CD4-positive, alpha-beta T cell treated with Interleukin-10 for 1 hour (primary cell): ENCODE results near the gene CLEC4A.
"Not testable (repeated sequence)": the region's sequence is repeated elsewhere in the genome, so short reads cannot be mapped to it uniquely, and the experiment has no call there.

ENCODE experiments used
- DNase-seq: peaks from one replicate; pipeline ENCODE4 v3.0.0-alpha.2; 2020

CLEC4A gene

DNA sequence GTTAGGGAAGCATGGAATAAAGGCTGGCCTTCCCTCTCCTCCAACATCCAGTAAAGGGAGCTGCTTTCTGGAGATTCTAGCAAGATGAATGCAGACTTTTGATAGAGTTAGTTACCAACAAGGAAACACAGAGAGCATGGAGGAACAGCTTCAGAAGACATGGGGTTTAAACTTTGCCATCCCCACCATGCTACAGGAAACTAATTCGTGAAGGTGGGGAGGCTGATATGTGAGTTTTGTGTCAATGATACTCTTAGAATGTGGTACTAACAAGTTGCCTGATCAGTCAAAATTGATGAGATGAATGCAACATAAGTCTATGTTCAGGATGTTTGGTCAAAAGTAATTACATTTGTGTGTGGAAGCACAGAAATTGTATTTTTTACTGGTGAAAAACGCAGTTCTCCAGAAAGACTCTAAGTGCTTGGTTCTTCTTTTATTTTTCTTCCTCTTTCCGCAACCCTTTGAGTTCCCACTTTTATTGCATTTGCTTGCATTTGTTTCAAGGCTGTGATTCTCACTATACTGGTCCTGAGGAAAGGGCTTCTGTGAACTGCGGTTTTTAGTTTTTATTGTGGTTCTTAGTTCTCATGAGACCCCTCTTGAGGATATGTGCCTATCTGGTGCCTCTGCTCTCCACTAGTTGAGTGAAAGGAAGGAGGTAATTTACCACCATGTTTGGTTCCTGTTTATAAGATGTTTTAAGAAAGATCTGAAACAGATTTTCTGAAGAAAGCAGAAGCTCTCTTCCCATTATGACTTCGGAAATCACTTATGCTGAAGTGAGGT is at the start of gene CLEC4A:
Gene CLEC4A (plus strand): TSS at position 494 of the 789 bp plus-strand sequence. CDS start 262 bp downstream, at position 756.
- DNase-seq, result no peak

- no peak for DNase-seq
Observed at GRCh38 chr12:8075935-8076334, 47.5 kb upstream of the CLEC4A start.

GRCh38 chr12:8076366-8076765 is 47.1 kb upstream of the CLEC4A start:
- DNase-seq, result no peak

- DNase-seq, result no peak
Observed at GRCh38 chr12:8077207-8077606, 46.2 kb upstream of the CLEC4A start.

DNA sequence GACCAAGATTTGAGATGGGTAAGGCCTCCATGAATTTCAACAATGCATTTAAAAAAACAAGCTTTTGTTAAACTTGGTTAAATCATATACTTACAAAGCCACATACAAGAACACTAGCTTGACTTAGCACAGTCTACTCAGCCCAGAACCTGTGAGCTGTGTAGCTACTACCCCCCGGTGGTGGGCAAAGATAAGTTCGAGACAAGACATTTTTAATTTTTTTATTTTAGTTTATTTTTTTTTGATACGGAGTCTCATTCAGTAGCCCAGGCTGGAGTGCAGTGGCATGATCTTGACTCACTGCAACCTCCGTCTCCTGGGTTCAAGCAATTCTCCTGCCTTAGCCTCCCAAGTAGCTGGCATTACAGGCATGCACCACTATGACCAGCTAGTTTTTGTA is 45.0 kb upstream of the CLEC4A start:
- DNase-seq, result peak; percentile 81

DNA sequence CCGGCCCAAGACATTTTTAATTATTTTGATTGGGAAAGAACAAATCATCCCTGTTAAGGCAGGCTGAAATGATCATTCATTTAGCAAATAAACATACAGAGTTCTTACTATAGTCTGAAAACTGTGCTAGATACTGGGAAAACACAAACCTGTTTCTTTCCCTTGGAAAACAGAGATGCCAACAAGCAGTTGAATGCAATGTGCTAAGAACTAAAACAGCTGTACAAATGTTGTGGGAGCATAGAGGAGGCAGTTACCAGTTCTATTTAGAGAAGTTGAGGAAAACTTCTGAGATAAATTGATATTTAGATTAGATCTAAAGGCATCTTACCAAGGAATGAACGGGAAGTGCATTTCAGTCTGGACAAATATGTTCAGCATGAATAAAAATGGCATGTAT is 44.5 kb upstream of the CLEC4A start:
- no peak for DNase-seq

GRCh38 chr12:8080120-8080519 is 43.3 kb upstream of the CLEC4A start:
- DNase-seq, result peak; percentile 16

DNA sequence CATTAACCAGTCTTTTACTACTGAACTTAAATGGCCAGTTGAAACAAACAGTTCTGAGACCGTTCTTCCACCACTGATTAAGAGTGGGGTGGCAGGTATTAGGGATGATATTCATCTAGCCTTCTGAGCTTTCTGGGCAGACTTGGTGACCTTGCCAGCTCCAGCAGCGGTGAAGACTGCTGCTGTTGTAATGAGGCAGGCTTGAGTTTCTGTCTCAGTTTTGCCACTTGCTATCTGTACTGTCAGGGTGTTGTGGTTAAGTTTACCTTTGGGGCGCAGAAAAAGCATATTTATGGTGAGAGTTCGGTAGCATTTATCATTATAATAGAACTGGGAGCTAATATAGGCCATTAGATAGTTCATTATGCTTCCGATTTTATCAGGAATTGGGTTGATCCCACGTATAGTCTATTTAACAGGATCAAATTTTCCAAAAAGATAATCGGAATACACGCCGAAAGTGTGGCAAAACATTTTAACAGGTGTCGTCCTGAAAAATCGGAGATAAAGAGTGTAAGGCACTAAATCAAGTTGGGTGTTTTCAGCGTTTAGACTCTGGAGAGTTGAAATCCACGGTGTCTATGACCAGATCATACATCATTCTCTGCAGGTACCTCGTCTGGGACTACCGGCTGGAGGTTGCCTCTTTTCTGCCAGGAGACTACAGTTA is 42.0 kb upstream of the CLEC4A start:
- DNase-seq, result peak; percentile 56

DNA sequence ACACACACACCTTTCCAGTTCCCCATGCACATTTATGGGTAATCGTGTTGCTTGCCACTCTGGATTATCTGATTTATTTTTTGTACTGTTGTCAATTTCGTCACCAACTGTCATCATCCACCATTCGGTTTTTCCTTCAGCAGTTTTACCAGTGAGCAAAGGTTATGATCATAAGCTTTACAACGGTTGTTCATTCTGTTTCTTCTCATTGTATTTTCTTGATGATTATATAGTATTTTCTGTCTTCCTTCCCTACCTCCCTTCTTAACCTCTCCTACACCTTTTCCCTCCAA is 40.7 kb upstream of the CLEC4A start:
- peak; percentile 35 for DNase-seq

GRCh38 chr12:8084351-8084750 is 39.1 kb upstream of the CLEC4A start:
- DNase-seq, result peak; percentile 25

- no peak for DNase-seq
Observed at GRCh38 chr12:8087666-8088065, 35.8 kb upstream of the CLEC4A start.

GRCh38 chr12:8088574-8088973 is 34.8 kb upstream of the CLEC4A start:
- DNase-seq, result peak; percentile 63

GRCh38 chr12:8089277-8089676 is 34.1 kb upstream of the CLEC4A start:
- not testable (repeated sequence) for DNase-seq

DNA sequence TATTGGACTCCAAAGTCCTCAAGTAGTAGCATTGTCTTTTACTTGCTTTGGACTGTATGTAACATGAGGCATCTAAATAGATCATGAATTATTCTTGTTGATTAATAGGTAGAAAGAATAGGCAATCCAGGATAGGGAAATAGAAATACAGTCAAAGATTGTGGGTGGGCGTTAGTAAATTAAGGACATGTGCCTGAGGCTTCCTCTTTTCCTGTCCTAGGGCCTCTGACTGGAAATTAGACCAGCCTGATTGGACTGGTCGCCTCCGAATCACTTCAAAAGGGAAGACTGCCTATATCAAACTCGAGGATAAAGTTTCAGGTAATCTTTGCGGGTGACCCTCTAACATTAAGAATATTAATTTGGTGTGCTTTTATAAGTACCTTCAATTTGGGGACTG is 33.7 kb upstream of the CLEC4A start:
- no peak for DNase-seq

- DNase-seq, result no peak
Observed at GRCh38 chr12:8093291-8093690, 30.1 kb upstream of the CLEC4A start.

DNA sequence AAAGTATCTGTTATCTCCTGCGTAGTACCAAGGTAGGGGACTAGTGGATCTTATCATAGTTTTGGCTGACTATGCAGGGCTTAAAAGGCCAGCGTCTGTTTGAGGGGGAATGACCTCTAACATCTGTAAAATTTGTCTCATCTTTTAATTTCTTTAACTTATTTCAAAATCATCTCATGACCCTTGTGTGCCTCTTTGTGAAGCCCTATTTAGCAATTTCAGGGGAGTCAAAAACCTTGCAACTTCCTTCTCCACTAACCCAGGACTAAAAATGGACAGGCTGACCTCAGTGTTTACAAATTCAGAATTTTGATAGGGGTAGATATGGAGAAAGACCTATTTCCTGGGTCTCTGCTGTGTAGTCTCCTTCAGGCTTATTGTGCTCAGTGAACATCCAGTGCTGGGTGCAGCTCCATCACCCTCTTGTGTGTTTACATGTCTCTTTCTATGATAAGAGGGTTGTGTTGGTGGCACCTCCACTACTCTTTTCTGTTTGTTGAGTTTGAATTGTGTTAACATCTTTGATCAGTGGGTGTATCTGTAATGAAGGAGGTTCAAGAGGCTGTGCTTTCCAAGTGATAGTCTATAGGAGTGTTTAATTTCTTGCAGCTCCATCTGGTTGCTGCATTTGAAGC is 27.0 kb upstream of the CLEC4A start:
- no peak for DNase-seq

GRCh38 chr12:8099235-8099634 is 24.2 kb upstream of the CLEC4A start:
- DNase-seq, result no peak

- peak; percentile 82 for DNase-seq
Observed at GRCh38 chr12:8108808-8109398, 14.5 kb upstream of the CLEC4A start.

DNA sequence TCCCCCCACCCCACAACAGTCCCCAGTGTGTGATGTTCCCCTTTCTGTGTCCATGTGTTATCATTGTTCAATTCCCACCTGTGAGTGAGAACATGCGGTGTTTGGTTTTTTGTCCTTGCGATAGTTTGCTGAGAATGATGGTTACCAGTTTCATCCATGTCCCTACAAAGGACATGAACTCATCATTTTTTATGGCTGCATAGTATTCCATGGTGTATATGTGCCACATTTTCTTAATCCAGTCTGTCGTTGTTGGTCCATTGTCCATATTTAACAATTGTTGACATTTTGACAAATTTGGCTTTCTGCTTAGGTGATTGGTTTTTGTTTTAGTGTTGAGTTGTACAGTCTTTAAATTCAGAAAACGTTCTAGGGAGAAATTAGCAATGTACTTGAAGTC is 10.3 kb upstream of the CLEC4A start:
- not testable (repeated sequence) for DNase-seq

GRCh38 chr12:8120072-8120713 is 3.2 kb upstream of the CLEC4A start:
- no peak for DNase-seq

GRCh38 chr12:8127138-8127537 is 3.7 kb downstream of the CLEC4A start:
- peak; percentile 14 for DNase-seq

DNA sequence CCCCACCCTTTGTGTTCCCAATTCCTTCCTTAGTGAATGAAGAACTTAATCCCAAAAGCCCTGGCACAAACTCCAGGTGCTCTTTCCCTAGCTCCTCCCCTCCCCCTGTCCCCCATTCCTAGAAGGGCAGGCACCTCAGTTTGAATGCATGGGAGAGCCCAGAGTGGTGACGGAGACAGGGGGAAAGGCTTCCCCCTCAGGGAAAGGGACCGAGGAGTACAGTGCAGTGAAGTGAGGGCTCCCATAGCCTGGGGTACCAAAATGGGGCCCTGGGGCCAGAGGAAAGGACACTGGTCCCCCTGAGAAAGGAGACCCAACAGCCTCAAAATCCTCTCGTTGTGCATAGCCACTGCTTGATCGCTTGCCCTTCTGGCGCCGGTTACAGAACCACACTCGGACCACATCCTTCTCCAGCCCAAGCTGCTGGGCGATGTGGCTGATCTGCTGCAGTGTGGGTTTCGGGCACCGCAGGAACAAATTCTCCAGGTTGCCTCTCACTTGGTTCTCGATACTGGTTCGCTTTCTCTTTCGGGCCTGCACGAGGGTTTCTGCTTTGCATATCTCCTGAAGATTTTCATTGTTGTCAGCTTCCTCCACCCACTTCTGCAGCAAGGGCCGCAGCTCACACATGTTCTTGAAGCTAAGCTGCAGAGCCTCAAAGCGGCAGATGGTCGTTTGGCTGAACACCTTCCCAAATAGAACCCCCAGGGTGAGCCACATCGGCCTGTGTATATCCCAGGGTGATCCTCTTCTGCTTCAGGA is 10.4 kb downstream of the CLEC4A start:
- not testable (repeated sequence) for DNase-seq
